HL-60 (cell line): ENCODE measurements around the gene PHF21A.

Experiments used
- DNase-seq, 2 experiments: peaks; one replicate each; pipeline ENCODE4 v3.0.0-alpha.2; 2010 to 2020; ENCODE audit warnings: low read depth in 1 of 2, low spot score in 1 of 2
- H3K27ac ChIP-seq: fragments of 250-450 bp; sonication (Bioruptor Pico); replicated peaks from 2 replicates; pipeline ENCODE4 v1.5.1; 2020; ENCODE audit warnings: mild to moderate bottlenecking, moderate library complexity
- H3K27me3 ChIP-seq: fragments of 250-450 bp; sonication (Bioruptor Pico); 2 replicates; pipeline ENCODE4 v1.5.1; 2021; ENCODE audit warnings: mild to moderate bottlenecking, moderate library complexity; ENCODE audit not compliant: insufficient read depth, poor library complexity, severe bottlenecking
- H3K4me3 ChIP-seq: replicated peaks from 2 replicates; pipeline ENCODE4 v1.5.1; 2011; ENCODE audit warnings: mild to moderate bottlenecking, control low read depth, low read length; ENCODE audit not compliant: insufficient read depth
- CTCF ChIP-seq: IDR thresholded peaks from one replicate; pipeline ENCODE4 v1.5.1; 2011; ENCODE audit warnings: low read length, control low read depth, inconsistent platforms; ENCODE audit not compliant: insufficient read depth
- GABPA ChIP-seq: IDR thresholded peaks from 2 replicates; pipeline ENCODE4 v1.6.1; 2012; ENCODE audit warnings: low read depth
- POLR2AphosphoS5 ChIP-seq: IDR thresholded peaks from 2 replicates; pipeline ENCODE4 v1.6.1; 2012; ENCODE audit warnings: low read depth
- REST ChIP-seq: IDR thresholded peaks from 2 replicates; pipeline ENCODE4 v1.6.1; 2012; ENCODE audit warnings: low read depth; ENCODE audit not compliant: insufficient replicate concordance
- SPI1 ChIP-seq: IDR thresholded peaks from 2 replicates; pipeline ENCODE4 v1.6.1; 2012; ENCODE audit warnings: low read depth, mild to moderate bottlenecking, borderline replicate concordance

The PHF21A gene

DNA sequence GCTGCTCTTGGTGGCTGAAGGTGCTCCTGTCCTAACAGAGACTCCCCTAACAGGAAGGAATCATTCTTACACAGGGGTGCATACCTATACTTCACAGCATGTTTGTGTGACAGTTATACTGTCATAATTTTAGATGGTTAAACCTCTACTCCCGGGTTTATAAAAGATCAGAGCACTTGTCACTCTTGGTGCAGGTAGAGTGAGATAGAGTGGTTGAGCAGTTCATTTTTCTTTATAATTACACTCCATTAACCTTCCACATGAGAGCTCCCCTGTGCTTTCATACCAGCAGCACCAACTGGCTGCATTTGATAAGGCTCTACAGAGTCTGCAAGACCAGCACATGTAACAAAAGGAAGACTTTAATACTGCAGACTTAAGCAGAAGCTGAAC is 125.9 kb downstream of the PHF21A start:
- Histone ChIP-seq H3K27ac (no peak overlapping the region), H3K27me3 (no peaks in the 10 kb centered on the region), H3K4me3 (no peak overlapping the region)
- TF ChIP-seq REST (no peak), SPI1 (no peak), POLR2AphosphoS5 (no peak), CTCF (no peak), GABPA (no peak)
- no peak for DNase-seq

DNA sequence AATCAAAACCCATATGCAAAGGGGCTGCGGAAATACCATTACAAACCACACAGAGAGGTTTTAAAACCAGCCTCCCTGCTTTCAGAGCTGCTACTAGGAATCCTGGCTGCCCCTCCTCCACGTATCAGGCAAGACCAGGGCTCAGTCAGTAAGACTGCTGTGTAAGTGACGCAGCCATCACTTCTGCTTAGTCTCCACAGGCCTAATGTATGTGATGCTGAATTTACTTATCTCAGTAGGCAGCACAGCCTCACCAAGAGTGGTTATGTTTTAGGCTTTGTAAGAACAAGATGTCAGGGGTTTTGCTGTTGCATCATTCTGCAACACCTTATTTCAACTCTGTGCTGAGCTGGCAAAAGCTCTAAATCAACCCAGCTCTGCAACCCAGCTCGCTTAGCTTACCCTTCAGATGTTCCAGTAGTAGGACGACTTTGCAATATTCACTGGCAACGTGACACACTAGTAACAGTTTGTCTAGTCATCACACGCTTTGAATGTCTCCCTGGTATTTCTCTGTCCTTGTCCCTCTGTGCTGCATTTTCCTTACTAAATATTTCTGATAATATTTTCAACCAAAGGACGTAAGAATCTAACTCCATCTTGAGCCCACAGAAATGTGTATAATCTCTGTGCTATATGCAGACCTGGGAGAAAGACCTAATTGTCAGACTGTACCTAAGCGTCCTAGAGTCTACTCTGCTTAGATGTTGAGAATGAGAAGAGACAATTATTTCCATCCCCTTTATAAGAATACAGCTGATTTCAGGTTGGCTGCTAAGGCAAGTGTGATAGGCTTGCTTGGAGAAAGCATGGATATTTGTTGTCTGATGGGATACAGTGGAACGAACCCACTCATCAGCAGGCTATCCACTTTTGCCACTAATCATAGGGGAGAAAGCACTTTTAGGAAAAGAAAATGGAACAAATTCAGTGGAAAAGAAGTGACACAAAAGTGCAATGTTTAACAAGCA is 126.6 kb downstream of the PHF21A start:
- DNase-seq = no peak
- Histone ChIP-seq H3K27ac (no peak overlapping the region), H3K27me3 (no peaks in the 10 kb centered on the region), H3K4me3 (no peak overlapping the region)
- no peak for TF ChIP-seq POLR2AphosphoS5
- TF ChIP-seq CTCF = no peak
- no peak for TF ChIP-seq SPI1
- TF ChIP-seq GABPA = no peak
- TF ChIP-seq REST = no peak

DNA sequence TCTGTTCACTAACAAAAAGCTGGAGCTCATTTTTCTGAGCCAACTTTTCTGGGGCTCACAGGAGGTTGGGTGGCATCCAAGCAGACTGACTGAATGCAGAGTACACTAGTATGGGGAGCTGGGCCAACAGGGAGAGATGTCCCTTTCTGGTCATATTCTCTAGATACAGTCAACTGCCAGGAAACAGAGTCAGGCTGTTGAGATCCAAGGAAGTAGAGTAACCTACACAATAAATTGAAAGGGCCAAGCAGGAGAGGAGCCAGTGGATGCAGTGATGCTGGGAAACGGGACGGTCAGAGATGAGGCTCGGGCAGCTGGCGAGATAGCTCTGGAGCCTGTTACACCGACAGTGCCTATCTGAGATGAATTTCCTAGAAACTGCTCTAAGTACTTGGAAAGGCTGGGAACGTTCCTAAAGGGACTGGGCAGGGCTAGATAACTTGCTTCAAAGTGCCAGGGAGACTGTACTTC is 127.7 kb downstream of the PHF21A start:
- no peak overlapping the region for H3K27ac ChIP-seq
- TF ChIP-seq CTCF = no peak
- no peak for TF ChIP-seq REST
- no peak for TF ChIP-seq SPI1
- no peak for TF ChIP-seq GABPA
- TF ChIP-seq POLR2AphosphoS5 = no peak
- DNase-seq = no peak
- no peak overlapping the region for H3K4me3 ChIP-seq
- no peaks in the 10 kb centered on the region for H3K27me3 ChIP-seq
